ACHN (cell line): ENCODE data around the gene SPAG6.

Experiments used
- DNase-seq: peaks from one replicate; pipeline ENCODE4 v3.0.0-alpha.2; 2015
- in situ Hi-C: cut with HindIII; loops from 2 replicates; pipeline ENCODE4 v1.10.0; 2017; ENCODE audit warnings: low sequenced_read_pairs, low pct_ligation_motif_present, low pct_unique_long_range_greater_than_20kb

SPAG6 gene

DNA sequence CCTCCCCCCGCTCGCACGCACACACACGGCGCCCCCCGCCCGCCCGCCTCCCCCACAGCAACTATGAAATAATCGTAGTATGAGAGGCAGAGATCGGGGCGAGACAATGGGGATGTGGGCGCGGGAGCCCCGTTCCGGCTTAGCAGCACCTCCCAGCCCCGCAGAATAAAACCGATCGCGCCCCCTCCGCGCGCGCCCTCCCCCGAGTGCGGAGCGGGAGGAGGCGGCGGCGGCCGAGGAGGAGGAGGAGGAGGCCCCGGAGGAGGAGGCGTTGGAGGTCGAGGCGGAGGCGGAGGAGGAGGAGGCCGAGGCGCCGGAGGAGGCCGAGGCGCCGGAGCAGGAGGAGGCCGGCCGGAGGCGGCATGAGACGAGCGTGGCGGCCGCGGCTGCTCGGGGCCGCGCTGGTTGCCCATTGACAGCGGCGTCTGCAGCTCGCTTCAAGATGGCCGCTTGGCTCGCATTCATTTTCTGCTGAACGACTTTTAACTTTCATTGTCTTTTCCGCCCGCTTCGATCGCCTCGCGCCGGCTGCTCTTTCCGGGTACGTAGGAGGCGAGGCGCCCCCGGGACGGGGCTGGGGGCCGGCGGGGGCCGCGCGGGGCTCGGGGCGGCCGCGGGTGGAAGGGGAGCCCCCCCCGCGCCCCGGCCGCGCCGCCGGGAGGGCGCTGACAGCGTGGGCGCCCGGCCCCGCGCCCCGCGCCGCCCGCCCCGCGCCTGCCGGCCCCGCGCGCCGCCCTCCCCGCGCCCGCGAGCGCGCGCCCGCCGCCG lies 24.0 kb upstream of the SPAG6 start:
- DNase-seq = peak; percentile 70

DNA sequence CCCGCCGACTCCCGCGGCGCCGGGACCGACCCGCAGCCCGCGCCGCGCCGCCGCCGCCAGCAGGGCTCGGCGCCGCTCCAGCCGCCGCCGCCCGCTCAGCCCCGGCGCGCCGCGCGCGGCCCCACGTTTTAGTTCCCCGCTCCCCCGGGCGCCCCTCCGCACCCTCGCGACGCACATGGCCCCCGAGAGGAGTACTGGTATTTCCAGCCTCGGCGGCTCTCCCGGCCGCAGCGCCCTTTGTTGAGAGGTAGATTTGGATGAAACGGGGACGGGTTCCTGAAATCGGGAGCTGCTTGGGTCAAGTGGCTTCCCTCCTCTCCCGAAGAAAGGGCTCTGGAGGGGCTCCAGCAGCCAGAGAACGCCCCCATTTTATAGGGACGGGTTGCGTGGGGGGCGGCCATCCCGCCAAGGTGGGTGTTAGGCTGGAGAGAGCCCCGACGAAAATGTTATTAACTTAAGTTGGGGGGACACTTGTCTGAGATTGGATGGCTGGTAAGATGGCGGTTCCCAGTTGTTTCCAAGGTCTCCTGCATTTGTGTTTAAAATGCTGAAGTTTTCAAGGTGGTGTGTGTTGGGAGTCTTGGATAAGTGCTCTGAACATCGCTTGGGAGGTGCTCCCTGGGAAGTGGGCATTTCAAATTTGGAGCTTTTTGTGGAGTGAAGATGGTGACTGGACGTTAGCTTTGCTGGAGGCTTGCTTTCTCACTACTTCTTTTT lies 23.2 kb upstream of the SPAG6 start:
- DNase-seq = no peak
- in situ Hi-C loops = no loop called here

More for the DNA sequence above, 24.0 kb upstream of the SPAG6 start:
- in situ Hi-C loops = no loop called here

DNA sequence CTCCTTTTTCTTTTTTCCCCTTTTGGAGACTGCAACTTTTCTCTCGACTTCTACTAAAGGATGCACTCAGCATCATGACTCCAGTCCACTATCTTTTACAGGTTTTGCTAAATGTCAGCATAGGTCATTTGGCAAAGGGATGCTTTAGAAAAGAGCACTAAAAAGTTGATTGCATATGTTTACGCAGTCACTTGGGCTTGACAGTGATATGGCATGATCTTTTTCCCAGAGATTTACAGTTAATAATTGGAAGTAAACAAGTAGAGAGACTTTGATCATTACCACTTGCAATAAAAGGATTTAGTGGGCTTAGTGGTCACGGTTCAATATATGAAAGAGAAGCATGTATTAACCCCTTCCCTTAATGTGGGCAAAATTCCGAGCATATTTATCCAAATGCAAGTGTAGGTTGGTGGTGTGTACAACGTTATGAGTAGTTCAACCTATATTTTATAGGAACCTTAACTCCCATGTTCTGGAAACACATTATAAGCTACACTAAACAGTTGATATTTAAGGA lies 22.6 kb upstream of the SPAG6 start:
- DNase-seq = no peak
- in situ Hi-C loops = no loop called here

DNA sequence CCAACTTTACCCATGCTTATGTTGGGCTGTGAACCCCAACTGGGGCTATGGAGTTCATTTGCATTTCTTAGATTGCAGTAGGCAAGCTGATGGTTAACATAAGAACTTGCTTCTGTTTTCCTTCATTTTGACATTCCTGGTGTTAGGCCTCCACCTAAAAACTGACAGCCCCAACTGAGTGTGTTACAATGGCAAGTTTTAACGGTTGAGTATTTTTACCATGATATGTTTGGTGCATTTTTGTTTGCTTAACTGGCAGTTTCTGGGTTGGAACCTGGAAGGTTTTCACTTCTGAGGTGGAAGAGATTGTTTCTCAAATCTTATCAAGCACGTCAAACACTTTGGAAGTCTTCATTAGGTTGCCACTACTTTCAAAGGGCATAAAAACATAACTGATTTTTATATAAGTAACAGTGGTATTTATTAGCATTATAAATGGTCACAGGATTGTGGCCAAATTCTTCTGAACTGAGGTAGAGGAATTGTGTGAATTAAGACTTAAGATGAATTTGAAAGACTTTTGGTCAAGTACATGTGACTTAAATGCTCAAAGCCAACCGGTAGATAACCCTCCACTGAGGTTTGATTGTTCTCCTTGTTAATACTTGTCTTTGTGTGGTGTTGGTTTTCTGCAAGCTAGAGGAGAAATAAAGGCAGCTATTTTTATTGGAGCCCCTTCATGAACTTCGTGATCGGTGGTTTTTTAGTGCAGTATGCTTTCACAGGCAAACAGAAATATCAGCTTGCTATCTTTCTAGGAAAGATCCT lies 21.6 kb upstream of the SPAG6 start:
- in situ Hi-C loops = no loop called here
- DNase-seq = no peak

DNA sequence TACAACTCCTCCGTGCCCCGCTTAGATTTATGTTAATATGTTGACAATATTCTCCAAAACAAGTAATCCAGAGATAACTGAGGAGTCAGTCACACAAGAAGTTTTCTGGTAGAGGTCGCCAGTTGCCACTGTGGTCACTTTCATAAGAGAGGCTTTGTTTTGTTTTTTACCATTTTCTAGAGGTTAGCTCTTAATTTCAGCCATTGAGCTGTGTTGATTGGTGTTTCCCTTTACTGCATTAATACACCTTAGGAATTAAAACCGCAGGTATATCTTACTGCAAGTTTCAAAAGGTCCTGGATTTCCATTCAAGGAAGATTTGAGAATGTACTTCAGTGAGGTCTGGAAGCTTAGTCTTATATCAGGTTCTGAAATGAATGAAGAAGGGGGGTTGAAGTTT lies 20.9 kb upstream of the SPAG6 start:
- in situ Hi-C loops = no loop called here
- no peak for DNase-seq

DNA sequence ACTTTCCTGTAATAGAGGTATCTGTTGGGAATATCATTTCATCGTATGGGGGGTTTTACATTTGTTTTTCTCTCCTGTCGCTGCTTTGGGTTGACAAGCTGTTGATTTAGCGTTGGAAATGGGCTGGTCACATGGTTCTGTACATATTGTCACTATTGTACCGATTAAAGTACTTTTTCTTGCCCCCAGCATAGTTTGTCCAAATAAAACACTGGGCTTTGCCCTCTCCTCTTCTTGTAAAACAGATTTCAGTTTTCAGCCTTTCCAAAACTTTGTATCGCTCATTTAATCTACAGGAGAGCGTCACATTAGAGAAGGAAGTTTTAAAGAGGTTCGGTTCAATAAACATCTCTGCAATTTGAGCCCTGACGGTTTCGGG lies 20.4 kb upstream of the SPAG6 start:
- DNase-seq = no peak
- in situ Hi-C loops = no loop called here

DNA sequence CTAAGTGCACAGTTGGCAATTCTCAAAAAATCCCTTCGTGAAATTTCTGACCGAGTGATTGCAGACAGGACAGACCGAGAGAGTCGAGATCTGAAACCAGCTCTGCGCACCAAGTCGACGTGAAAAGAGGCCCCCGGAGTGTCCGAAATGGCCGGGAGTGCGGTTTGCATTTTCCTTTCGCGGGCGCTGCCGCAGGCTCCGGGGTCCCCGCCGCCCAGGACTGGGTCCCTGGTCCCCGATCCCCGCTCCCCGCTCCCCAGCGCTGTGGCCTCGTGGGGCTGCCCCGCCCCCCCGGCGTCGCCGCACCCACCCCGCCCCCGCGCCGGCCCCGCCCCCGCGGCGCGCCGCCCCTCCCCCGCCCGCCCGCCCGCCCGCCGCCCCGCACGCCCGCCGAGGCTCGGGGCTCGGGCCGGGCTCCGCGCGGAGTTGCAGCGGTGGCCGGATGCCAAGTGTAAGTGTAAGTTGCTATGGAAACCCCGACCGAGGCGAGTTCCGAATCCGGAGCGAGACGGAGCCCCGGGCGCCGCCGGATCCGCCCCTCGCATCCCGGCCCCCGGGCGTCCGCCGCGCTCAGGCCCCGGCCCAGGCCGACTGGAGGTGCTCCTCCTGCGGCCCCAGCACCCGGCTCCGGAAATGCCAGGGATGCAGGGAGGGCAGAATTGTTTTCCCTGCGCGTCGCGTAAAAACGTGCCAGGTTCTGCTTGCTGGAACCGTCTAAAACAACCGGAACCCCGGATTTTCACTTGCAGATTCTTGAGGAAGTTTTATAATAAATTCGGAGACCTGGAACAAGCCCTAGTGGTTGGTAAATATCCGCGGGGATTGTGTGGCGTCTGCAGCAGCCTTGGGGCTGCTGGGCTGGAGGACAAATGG lies 19.8 kb upstream of the SPAG6 start:
- in situ Hi-C loops = no loop called here
- DNase-seq = peak; percentile 72

DNA sequence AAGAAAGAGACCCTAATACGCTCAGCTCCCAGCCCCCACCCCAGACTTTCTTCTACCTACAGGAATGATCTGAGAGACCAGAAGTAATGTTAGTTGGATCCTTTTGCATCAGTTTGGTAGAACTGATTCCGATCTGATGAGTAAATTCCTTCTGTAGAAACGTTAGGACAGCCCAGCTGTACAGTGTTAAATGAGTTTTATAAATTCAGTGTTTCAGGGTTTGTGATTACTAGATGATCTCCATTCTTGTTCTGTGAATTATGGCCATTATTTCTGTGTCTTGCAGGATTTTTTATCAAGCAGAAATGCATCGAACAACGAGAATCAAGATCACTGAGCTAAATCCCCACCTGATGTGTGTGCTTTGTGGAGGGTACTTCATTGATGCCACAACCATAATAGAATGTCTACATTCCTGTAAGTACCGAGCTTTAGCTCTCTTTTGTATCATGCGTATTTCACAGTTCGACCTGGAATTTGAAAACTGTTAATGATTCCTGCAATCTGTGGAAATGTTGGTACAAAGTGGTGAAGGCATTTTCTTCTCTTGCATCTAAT lies 19.1 kb upstream of the SPAG6 start:
- DNase-seq = no peak
- in situ Hi-C loops = no loop called here

DNA sequence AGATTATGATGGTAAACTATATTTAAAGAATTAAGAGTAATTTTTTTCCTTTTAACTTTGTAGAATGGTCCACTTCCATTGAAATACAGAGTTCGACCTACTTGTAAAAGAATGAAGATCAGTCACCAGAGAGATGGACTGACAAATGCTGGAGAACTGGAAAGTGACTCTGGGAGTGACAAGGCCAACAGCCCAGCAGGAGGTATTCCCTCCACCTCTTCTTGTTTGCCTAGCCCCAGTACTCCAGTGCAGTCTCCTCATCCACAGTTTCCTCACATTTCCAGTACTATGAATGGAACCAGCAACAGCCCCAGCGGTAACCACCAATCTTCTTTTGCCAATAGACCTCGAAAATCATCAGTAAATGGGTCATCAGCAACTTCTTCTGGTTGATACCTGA lies 16.1 kb upstream of the SPAG6 start:
- no peak for DNase-seq
- in situ Hi-C loops = no loop called here

DNA sequence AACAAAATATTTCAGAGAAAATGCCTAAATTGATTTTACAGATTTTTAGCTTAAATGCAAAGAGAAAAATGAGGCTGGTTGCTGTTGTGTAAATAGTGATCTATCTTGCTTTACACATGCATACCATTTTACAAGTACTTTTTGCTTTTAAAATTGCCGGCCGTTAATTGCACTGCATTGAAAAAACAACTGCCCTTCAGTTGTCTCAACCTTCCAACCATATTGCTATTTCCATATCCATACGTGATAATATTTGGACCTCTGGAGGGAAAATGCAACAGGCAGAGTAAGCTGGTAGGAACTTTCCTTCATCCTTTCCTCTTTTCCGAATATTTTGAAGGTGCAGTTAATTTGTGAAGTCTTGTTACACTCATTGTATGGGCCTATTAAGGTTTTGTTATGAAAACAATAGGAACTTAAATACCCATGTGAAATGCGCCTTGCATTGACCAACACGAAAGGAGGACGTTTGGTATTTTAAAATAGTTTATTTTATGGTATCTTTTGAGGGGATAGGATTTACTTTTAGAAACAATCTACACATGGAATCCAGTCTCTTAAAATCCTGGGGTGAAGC lies 13.1 kb upstream of the SPAG6 start:
- in situ Hi-C loops = no loop called here
- DNase-seq = no peak

DNA sequence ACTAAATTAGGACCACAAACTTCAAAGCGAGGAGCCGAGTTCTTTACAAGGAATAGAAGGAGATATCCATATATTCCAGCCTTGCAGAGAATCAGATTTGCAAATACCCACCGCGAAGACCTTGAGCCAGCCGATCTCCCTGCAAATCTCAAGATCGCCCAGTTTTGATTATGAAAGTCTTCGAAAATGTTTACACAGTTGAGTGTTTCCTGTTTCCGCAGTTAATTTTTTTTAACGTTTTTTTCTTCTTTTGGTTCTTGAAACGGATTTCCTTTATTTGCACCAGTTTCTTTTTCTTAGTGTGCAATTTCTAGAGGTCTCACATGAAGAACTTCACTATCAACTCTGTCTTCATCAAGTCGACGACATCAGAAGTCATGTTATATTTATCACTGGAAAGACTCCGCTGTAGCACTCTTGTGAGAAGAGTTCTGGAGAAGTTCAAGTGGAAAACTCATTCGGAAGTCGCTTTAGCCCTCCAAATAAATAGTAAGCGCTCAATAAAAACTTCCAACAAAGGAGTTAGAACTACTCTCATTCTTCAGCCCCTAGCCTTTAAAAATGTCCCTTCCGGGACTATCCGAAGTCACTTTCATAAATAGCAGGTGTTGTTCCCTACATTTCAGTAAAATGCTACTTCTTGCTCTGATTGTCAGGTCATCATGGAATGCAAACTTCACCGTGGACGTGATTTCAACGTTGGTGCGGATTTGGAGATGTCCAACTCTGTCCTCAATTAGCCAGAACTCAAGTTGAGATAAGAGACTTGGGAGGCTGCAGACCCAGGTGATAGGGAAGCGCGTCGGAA lies 11.9 kb upstream of the SPAG6 start:
- no peak for DNase-seq
- in situ Hi-C loops = no loop called here

DNA sequence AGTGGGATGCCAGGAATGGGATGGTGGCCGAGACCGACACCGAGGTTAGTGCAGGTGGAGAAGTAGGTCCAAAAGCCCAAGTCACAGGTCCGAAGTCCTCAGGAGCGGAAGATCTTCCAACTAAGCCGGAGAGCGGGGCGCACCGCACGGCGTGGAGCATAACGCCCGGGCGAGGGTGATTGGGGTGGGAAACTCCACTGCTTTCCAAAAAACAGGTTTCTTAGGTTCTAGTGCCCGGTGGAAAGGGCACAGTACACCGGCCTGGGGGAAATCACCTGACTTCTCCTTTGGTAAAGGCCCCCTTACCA lies 11.4 kb upstream of the SPAG6 start:
- DNase-seq = no peak
- in situ Hi-C loops = no loop called here

DNA sequence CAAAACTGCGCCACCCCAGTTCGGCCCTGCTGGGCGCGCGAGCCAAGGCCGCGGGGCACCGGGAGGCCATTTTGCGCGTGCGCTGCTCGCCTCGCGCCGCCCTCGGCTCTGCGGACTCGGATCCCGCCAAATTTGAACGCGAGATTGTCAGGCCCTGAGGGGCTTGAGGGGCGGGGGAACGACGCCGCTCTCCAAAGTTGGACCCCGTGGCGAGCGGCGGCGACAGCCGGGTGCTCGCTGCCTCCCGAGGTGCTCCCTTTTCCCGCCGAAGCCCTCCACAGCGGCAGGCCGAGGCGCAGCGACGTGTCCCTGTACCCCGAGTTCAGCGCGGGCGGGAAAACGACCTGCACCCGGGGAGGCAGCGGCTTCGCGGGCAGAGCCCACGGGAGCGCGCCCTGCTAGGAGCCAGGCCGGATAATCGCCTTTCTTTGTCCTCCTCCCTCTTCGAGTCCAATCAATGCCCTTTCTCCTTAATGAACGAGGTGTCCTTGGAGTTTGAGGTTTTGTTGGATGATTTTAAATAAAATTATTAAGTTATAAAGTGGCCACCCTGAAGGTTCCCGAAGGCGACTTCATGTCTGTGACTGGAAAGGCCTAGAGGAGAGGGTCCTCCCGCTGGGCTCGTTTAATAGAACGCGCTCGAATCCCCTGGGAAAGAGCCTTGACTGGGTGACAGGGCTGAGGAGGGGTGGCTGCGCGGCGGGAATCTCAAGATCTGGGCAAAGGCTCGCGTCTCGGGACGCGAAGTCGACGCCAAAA lies 10.7 kb upstream of the SPAG6 start:
- DNase-seq = no peak
- in situ Hi-C loops = no loop called here

DNA sequence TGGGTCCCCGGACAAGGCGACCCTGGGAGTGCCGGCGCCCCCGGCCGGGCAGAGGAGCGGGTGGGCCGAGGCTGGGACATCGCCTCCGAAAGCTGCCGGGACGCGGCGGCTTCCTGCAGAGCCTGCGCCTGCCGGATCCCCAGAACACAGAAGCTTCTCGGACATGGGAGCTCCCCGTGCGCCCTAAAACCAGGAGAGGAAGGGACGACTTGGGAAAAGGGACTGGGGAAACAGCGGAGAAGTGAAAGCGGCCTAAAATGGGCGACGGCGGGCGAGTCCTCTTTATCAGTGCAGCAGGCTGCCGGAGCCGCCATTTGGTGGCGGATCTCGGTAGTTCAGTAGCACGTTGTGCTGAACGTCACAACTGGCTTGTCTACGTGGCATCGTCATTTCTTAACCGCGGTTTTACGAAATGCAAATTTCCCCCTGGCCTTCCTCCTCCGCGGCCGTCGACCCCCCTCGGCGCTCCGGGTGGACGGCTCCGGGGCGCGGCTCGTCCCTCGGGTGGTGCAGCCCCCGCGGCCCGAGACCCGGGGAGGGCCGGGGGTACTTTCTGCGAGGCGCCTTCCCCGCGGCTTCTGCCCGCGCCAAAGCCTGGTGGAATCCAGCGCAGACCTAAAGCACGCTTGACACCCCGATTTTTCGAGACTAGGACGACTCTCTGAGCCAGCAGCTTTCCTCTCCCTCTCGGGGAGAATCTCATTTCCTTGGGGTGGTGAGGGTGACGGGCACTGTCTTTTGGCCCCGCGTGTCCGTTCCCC lies 9.9 kb upstream of the SPAG6 start:
- in situ Hi-C loops = no loop called here
- peak; percentile 44 for DNase-seq

DNA sequence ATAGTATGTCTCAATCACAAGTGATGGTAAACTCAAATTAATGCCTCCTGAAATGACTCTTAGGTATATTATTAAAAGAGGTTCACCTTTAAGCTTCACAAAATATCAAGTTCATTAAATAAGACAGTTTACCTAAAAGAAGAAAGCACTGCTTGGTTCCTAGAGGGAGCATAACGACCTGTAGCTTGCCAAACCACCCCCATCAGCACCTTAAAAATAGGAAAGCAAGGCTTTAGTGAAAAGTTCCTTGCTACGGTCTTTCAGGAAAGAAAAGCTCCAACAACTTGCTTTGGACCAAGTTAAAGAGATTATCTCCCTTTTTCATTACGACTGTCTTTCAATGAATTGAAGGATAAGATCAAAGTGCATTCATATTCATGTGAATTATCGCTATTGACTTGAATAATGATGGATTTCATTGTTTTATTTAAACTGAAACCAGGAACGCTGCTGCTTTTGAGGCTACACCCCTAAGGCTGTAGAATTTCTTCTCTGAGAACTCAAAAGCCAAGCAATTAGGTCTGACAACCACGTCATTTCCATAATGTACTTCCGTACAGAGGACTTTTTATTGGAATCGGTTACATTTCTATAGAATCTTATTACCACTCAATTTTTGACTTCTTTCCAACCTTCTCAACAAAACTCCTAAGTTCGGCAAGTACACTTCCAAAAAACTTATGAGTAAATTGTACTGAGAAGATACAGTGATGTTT lies 7.0 kb upstream of the SPAG6 start:
- in situ Hi-C loops = no loop called here

More for the DNA sequence above, 7.0 kb upstream of the SPAG6 start:
- no peak for DNase-seq
